Activated CD8-positive, alpha-beta memory T cell treated with anti-CD3 and anti-CD28 coated beads for 4 hours (primary cell): ENCODE results near the gene PRSS27.
"Not testable (repeated sequence)": the region's sequence is repeated elsewhere in the genome, so short reads cannot be mapped to it uniquely, and the experiment has no call there.

Experiments used
- DNase-seq, 2 donors: peaks; one replicate each; pipeline ENCODE4 v3.0.0-alpha.2; 2020; ENCODE audit warnings: low read depth in 2 of 2

The PRSS27 gene

GRCh38 chr16:2696601-2697250, 23.3 kb downstream of the PRSS27 start:
- not testable (repeated sequence) for DNase-seq

DNA sequence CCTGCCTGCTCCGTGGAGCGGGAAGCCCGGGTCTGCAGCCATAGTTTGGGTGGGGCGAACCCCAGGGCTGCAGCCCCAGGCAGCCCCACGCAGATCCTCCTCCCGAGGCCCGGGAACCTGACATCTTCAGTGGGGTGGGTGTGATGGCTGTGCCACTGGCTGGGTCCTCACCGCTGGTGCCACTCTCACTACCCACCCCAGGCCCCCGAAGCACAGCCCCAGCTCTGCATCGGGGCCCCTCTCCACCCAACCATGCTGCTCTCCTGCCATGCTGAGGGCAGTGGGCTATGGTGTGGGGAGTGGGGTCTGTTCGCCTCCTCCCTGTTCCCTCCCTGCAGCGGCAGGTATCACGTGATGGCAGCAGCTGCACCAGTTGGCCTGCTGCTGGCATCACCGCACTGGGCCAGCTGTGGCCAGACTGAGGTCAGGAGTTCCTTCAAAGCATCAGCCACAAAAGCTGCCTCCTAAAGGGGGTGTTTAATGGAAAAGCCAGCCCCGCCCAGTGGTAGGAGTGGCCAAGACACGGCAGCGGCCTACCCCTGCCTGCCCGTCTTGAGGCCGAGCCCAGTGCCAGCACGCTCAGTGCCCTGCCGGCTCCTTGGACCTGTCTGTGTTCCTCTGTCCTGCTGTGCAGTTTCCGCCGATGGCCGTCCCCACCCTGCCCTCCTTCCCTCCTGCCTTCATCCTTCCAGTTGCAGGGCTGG, 26.9 kb downstream of the PRSS27 start:
- no peak for DNase-seq

DNA sequence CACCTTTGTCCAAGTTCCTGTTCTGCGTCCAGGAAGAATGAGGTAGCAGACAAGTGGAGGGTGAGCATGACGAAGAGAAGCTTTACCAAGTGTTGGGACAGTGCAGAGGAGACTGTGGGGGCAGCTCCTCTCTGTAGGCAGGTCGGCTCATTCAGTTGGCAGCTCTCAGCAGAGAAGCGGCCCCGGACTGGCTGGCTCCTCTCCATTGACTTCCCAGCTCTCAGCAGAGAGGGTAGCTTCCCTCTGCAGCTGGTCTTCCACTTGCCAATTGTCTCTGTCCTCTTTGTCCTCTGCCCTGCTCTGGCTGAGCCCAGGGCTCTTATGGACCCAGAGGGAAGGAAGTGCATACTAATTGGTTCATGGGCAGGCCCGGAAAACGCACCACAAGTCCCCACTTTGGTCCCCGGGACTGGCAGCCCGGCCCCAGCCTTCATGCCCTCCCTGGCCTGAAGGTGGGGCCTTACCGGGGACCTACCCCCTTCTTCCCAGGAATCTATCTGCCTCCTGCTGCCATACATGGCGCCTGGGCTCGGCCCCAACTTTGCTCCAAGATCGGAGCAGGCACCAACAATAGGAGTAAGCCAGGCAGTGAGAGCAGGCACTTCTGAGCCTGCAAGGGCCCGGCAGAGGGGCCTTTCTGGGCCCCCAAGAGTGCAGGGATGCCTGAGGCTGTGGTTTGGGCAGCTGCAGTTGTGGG, 27.6 kb downstream of the PRSS27 start:
- no peak for DNase-seq

DNA sequence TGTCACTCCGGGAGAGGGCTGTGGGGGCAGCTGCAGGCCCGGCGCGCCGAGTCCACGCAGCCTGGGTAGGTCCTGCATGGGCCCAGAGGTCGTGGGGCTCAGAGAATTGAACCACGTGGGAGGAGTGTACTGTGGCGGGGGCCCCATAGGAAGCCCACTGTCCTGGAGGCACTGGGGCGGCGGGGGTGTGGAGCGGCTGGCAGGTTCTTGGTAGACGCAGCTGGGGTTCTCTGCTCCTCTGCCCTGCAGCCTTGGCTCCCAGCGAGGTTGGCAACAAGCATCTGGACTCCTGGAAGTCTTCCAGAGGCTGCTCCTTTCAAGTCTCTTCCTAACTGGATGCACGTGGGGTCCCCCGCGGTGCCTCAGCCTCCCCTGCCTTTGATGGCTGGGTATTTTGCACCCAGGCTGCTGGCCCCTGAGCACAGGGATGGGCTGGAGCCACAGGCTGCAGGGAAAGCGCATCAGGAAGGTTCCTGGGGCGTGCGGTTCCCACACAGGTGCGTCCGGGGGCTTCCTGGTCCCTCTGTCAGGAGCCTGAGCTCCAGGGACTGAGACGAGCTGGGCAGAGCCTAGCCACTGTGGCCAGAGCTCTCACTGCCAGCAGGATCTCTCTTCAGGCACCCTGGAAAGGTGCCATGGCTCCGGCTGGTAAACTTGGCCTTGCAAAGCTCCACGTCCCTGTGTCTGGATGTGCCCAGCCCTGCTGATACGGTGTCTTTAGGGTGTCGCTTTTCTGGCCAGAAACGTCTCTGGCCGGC, 28.4 kb downstream of the PRSS27 start:
- no peak for DNase-seq

DNA sequence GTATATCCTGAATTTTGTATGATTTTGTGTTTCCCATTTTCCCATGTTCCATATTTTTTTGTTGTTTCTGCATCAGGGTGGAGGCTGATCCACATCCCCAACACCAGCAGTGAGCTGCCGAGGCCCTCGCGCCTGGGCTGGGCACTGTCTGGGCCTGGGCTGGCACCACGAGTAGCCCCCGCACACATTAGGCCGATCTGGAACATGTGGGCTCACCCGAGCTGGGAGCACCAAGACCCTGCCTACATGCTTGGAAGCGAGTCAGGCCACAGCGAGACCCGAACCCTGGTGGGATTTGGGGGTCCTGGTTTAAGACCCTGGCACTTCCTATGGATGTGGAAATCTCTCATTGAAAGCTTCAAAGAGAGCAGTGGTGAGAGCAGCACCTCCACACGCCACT, 29.2 kb downstream of the PRSS27 start:
- no peak for DNase-seq

- no peak for DNase-seq
Observed at GRCh38 chr16:2689968-2690801, 29.8 kb downstream of the PRSS27 start.

- not testable (repeated sequence) for DNase-seq
Observed at GRCh38 chr16:2689422-2689821, 30.6 kb downstream of the PRSS27 start.

DNA sequence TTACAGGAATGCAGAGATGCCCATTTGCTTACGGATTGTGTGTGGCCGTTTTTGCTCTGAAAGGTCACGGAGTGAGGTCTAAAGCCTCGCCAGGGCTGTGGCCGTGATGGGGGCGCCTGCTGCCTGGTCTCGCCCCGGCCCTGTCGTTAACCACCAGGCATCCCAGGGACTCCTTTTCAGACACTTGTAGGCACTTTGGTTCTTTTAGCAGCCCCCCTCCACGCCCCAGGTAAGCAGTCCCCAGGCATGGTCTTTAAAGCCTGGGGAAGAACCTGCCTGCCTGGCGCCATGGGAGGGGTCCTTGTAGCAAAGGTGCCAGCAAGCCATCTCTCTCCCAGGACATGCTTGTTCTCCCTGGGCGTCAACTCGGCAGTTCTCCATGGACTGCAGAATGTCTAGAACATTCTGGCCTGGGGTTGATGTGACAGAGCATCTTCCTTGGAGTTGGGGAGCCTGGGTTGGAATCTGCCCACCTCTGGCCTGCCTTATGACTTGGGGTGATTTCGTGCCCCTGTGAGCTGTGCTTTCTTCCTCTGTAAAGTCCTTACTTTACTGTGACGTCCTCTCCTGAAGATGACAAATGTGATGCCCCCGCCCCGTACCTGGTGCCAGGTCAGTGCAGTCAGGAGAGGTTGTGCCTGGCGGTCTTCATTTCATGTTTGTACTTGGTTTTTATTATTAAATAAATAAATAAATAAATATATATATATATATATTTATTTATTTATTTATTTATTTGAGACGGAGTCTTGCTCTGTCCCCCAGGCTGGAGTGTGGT, 32.3 kb downstream of the PRSS27 start:
- no peak for DNase-seq

GRCh38 chr16:2686912-2687507, 33.0 kb downstream of the PRSS27 start:
- DNase-seq: no peak

- DNase-seq: not testable (repeated sequence)
Observed at GRCh38 chr16:2686075-2686474, 33.9 kb downstream of the PRSS27 start.

- not testable (repeated sequence) for DNase-seq
Observed at GRCh38 chr16:2683041-2683440, 37.0 kb downstream of the PRSS27 start.

DNA sequence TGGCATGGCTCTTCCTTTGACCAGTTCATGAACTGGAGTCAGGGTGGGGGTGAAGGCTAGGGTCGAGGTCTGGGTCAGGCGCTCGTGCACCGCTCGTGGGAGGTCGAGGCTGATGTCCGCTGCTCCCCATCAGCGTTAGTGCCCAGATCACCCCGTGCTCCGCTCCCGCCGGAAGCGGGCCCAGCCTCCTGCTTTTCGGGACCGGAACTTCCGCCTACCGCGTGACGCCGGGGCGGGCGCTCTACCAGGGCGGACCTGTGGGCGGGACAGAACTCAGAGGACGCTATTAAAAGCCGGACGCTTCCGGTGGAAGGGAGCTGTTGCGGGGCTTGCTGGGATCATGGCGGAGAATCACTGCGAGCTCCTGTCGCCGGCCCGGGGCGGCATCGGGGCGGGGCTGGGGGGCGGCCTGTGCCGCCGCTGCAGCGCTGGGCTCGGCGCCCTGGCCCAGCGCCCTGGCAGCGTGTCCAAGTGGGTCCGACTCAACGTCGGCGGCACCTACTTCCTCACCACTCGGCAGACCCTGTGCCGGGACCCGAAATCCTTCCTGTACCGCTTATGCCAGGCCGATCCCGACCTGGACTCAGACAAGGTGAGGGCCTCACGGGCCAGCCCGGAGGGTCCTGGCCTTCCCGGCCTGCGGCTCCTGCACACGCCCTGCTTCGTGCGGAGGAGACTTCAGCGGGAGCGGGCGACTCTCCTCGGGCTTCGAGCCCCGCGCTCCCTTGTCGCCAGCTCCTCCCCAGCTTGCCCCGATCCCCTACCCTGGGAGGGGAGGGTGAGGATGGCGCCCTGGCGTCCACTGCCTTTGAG, 37.6 kb downstream of the PRSS27 start, which contains the start of gene KCTD5:
Gene KCTD5, plus strand, starts transcription at position 315 of the 813 bp plus-strand sequence. Its CDS starts 26 bp downstream, at position 341.
- peak; percentile 94 to 95 for DNase-seq

DNA sequence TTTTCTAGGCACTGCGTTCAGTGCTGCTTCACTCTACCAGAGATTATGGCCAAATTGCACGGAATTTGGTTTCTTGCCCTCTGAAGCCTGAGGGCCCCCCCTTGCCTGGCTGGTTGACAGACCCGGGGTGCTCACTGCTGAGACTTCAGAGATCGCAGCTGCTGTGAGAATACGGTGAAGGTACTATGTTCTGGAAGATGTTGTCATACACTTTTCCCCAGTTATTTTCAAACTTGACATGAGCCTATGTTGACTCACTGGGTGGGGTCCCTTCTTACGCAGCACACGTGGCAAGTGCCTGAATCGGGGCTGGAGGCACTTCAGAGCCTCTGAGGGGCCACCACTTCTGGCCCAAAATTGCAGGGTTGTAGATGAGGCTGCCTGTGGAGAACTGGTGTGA, 39.7 kb downstream of the PRSS27 start:
- DNase-seq: not testable (repeated sequence)

DNA sequence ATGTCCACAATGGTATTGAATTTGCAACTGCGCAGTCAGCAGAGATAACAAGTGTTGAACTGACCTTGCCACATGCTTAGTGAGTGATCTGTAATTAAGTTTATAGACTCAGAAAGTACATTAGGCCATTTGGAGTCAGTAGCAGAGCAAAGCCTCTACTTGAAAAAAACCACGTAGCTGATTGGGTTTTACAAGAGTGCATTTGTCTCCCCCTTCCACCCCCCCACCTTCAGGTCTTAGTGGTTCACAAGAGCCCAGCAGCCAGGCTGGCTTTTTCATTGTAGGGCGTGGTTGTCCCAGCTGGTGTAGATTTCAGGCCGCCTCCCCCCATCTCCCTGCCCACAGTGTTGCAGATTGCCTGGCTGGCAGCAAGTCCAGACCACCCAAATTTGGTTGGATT, 40.1 kb downstream of the PRSS27 start:
- not testable (repeated sequence) for DNase-seq

DNA sequence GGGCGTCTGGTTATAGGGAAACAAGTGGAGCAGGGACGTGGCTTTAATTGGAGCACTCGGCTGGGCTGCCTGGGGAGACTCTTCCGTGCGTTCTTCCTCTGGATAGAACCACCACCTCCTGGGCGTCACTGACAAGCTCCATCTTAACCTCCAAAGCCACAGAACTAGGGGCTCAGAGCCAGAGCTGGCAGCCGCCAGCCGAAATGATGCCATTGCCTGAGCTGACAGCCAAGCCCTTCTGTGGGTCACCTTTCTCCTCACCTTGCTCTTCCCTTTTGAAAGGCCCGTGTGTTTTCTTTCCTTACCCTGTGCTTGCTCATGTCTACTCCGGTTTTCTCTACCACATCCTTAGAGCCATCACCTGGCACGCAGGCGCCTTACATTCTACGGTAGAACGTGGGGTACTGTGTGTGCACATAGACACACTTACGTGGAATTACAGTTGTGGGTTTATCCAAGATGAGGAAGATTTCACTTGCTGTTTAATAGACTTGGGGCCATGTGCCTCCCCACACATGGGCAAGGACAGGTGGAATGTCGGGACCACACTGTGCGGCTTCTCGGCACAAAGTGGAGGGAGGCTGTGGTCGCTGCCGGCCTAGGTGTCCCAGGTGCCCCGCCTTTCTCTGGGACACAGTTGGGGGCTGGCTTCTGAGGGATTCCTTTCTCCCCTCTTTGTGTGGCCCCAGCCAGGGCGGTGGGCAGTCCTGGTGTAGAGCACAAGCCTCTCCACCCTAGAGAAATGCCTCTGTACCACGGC, 41.6 kb downstream of the PRSS27 start:
- not testable (repeated sequence) for DNase-seq

- not testable (repeated sequence) for DNase-seq
Observed at GRCh38 chr16:2676937-2677336, 43.1 kb downstream of the PRSS27 start.

DNA sequence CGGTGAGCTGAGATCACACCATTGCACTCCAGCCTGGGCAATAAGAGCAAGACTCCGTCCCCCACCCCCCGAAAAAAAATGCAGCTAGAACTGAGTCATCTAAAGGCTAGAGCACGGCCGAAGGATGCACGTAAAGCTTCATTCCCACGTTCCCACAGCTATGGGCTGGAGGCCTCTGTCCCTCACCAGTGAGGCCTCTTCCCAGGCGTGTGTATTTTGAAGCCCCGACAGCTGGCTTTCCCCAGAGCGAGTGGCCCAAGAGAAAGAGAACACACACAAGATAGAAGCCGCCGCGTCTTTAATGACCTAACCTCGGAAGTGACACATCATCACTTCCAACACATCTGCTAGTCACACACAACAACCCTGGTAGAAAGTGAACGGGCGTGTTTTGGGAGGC, 44.3 kb downstream of the PRSS27 start:
- DNase-seq: no peak

GRCh38 chr16:2675021-2675420, 45.0 kb downstream of the PRSS27 start:
- no peak for DNase-seq
